Adipocyte (in vitro differentiated cells): ENCODE measurements around the gene SPTBN5.

ENCODE experiments used
- DNase-seq: peaks from one replicate; pipeline ENCODE4 v3.0.0-alpha.2; 2015; ENCODE audit warnings: low read depth
- H3K27me3 ChIP-seq: replicated peaks from 2 replicates; pipeline ENCODE4 v1.7.0; 2013; ENCODE audit warnings: mild to moderate bottlenecking, low read length, moderate library complexity; ENCODE audit not compliant: control insufficient read depth, insufficient read depth
- H3K36me3 ChIP-seq: 2 replicates; pipeline ENCODE4 v1.7.0; 2013; ENCODE audit warnings: low read length, mild to moderate bottlenecking, moderate library complexity; ENCODE audit not compliant: control insufficient read depth, insufficient read depth, severe bottlenecking
- H3K4me1 ChIP-seq: 2 replicates; pipeline ENCODE4 v1.7.0; 2013; ENCODE audit warnings: mild to moderate bottlenecking, low read length, moderate library complexity; ENCODE audit not compliant: control insufficient read depth, insufficient read depth
- H3K4me3 ChIP-seq: 2 replicates; pipeline ENCODE4 v1.7.0; 2013; ENCODE audit warnings: mild to moderate bottlenecking, low read length, moderate library complexity
- H3K9ac ChIP-seq: 2 replicates; pipeline ENCODE4 v1.7.0; 2013; ENCODE audit warnings: mild to moderate bottlenecking, low read length, moderate library complexity
- H3K9me3 ChIP-seq: 2 replicates; pipeline ENCODE4 v1.7.0; 2013; ENCODE audit warnings: mild to moderate bottlenecking, low read length, moderate library complexity; ENCODE audit not compliant: control insufficient read depth

Gene SPTBN5

DNA sequence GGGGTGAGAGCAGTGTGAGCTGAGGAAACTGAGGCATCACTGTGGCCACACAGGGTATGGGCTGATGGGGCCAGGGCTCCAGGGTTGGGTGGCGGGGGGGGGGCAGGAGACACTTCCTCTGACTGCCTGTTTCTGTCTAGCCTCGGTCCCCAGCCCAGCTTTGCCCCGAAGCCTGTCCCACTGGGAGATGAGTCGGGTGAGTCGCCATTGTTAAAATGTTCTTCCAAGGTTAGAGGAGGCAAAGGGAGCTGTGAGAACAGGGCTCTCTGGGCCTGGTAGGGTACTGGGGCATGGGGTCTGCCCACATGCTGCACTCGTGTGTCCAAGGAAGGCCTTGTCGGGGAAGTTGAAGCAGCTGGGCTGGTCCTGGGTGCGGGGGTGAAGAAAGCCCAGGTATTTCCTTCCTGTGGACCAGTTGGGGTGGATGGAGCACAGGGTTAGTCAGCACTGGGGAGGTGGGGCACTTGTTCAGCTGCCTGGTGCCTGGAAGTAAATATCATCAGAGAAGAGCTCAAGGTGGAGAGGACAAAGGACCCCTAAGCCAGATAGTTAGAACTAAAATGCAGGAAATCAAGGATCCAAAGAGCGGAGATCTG lies 74.3 kb downstream of the SPTBN5 start:
- no peak for DNase-seq
- peaks cover 94% of the 10 kb centered on the region for H3K36me3 ChIP-seq

DNA sequence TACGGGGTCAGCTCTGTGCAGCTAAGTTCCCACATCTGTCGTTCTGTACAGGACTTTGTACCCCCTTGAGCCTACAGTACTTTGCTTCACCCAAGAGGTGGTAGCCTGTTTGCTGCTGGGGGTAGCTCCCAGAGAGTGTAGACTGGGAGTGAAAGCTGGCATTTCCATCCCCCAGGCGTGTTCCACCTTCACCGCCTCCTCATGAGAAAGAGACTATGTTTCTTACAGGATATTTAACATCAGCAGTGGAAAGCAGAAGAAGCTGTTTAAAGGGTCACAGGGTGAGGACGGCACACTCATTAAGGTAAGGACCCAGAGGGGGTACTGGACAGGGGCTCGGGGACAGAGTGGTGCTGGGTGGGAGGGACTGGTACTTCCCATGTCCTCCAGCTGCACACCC lies 76.1 kb downstream of the SPTBN5 start:
- H3K36me3 ChIP-seq: peaks cover 85% of the 10 kb centered on the region
- DNase-seq: no peak
- H3K4me1 ChIP-seq: no peaks in the 10 kb centered on the region
- no peak overlapping the region for H3K4me3 ChIP-seq
- no peaks in the 10 kb centered on the region for H3K27me3 ChIP-seq
- H3K9me3 ChIP-seq: no peaks in the 10 kb centered on the region
- H3K9ac ChIP-seq: no peak overlapping the region

More for the DNA sequence above, 74.3 kb downstream of the SPTBN5 start:
- H3K9me3 ChIP-seq: no peaks in the 10 kb centered on the region
- no peak overlapping the region for H3K4me3 ChIP-seq
- no peaks in the 10 kb centered on the region for H3K4me1 ChIP-seq
- H3K9ac ChIP-seq: no peak overlapping the region
- no peaks in the 10 kb centered on the region for H3K27me3 ChIP-seq

DNA sequence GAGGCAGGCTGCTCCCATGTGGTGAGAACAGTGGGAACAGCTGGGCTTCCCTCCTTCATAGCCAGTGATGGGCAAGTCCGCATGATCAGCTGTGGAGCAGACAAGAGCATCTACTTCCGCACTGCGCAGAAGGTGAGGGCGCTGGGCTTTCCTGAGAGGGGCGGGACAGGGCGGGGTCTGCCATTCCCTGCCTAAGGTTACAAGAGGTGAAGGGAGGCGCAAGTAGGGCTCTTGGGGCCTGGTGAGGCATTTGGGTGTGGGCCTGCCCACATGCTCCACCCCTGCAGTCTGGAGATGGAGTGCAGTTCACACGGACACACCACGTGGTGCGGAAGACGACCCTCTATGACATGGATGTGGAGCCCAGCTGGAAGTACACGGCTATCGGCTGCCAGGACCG lies 76.5 kb downstream of the SPTBN5 start:
- no peak overlapping the region for H3K9ac ChIP-seq
- DNase-seq: no peak
- H3K9me3 ChIP-seq: no peaks in the 10 kb centered on the region
- no peaks in the 10 kb centered on the region for H3K4me1 ChIP-seq
- no peaks in the 10 kb centered on the region for H3K27me3 ChIP-seq
- no peak overlapping the region for H3K4me3 ChIP-seq
- H3K36me3 ChIP-seq: peaks cover 85% of the 10 kb centered on the region

DNA sequence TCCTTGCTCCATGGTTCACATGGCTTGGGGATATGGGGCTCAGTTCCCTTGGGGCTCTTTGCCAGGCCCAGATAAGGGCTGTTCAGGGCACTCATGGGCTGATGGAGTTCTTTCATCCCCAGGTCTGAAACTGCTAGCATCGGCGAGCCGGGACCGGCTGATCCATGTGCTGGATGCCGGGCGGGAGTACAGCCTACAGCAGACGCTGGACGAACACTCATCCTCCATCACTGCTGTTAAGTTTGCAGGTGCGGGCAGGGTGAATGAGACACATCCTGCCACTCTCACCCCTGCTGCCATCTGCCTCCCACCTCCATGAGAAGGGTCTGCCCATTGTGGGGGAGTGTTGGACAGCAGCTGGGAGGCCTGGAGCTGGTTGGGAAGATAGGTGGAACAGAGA lies 77.1 kb downstream of the SPTBN5 start:
- no peak for DNase-seq
- H3K4me1 ChIP-seq: no peaks in the 10 kb centered on the region
- H3K9ac ChIP-seq: no peak overlapping the region
- H3K27me3 ChIP-seq: no peaks in the 10 kb centered on the region
- H3K9me3 ChIP-seq: no peaks in the 10 kb centered on the region
- no peak overlapping the region for H3K4me3 ChIP-seq
- H3K36me3 ChIP-seq: peaks cover 84% of the 10 kb centered on the region

GRCh38 chr15:41814534-41814933 lies 79.3 kb downstream of the SPTBN5 start:
- no peak for DNase-seq
- Histone ChIP-seq H3K4me3 (no peak overlapping the region), H3K9me3 (no peaks in the 10 kb centered on the region), H3K9ac (no peak overlapping the region), H3K36me3 (peaks cover 62% of the 10 kb centered on the region), H3K27me3 (no peaks in the 10 kb centered on the region), H3K4me1 (peaks cover 2% of the 10 kb centered on the region)

- no peaks in the 10 kb centered on the region for H3K9me3 ChIP-seq
- peaks cover 8% of the 10 kb centered on the region for H3K4me1 ChIP-seq
- H3K36me3 ChIP-seq: peaks cover 51% of the 10 kb centered on the region
- H3K4me3 ChIP-seq: no peak overlapping the region
- H3K27me3 ChIP-seq: no peaks in the 10 kb centered on the region
- no peak overlapping the region for H3K9ac ChIP-seq
- no peak for DNase-seq
These were observed 80.4 kb downstream of the SPTBN5 start for GRCh38 chr15:41813426-41813825.

- H3K36me3 ChIP-seq: peaks cover 46% of the 10 kb centered on the region
- DNase-seq: no peak
These were observed 81.0 kb downstream of the SPTBN5 start for GRCh38 chr15:41812820-41813375.

GRCh38 chr15:41811432-41812195 lies 82.2 kb downstream of the SPTBN5 start:
- Histone ChIP-seq H3K9me3 (no peaks in the 10 kb centered on the region), H3K9ac (no peak overlapping the region), H3K4me3 (no peak overlapping the region), H3K4me1 (peaks cover 8% of the 10 kb centered on the region), H3K27me3 (no peaks in the 10 kb centered on the region), H3K36me3 (peaks cover 33% of the 10 kb centered on the region)
- peak; percentile 95 for DNase-seq

More at GRCh38 chr15:41812820-41813375, 81.0 kb downstream of the SPTBN5 start:
- Histone ChIP-seq H3K4me1 (peaks cover 8% of the 10 kb centered on the region), H3K27me3 (no peaks in the 10 kb centered on the region), H3K9ac (no peak overlapping the region), H3K9me3 (no peaks in the 10 kb centered on the region), H3K4me3 (no peak overlapping the region)

DNA sequence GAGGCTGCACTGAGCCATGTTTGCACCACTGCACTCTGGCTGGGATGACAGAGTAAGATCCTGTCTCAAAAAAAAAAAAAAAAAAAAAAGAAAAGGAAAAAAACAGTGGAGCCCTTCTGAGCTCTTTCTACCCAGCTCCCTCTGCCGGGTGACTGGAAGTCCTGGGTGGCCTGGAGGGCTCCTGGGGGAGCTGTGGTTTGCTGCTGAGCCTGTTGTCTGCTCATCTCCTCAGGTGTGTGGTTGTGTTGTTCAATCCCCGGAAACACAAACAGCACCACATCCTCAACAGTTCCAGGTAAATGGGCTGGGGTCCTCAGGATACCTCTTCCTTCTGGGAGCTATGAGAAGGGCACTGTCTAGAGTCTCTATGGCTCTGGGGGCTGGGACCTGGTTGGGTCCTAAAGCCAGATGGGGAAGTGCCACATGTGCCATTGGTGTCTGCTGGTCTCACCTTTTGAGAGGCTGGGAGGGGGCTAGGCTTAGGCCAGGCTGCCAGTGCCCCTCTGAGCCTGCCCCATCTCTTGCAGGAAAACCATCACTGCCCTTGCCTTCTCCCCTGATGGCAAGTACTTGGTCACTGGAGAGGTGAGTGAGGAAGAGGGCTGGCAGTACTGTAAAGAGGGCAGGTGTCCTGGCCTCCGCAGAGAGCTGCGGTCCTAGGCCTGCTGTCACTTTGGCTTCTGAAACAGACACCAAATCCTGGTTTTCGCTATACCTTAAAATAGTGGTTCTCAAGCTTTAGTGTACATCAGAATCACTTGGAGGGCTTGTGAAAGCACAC lies 83.0 kb downstream of the SPTBN5 start:
- Histone ChIP-seq H3K9me3 (no peaks in the 10 kb centered on the region), H3K27me3 (no peaks in the 10 kb centered on the region), H3K4me1 (peaks cover 8% of the 10 kb centered on the region), H3K4me3 (no peak overlapping the region), H3K9ac (no peak overlapping the region), H3K36me3 (peaks cover 26% of the 10 kb centered on the region)
- no peak for DNase-seq

GRCh38 chr15:41809526-41810220 lies 84.2 kb downstream of the SPTBN5 start:
- H3K36me3 ChIP-seq: peaks cover 15% of the 10 kb centered on the region
- H3K4me1 ChIP-seq: peaks cover 8% of the 10 kb centered on the region
- no peaks in the 10 kb centered on the region for H3K27me3 ChIP-seq
- DNase-seq: no peak
- no peak overlapping the region for H3K4me3 ChIP-seq
- peak overlapping the region; percentile 38 for H3K9ac ChIP-seq
- no peaks in the 10 kb centered on the region for H3K9me3 ChIP-seq
